Activated gamma-delta T cell (primary cell): ENCODE measurements around the gene MYO3B.
"Not testable (repeated sequence)": the region's sequence is repeated elsewhere in the genome, so short reads cannot be mapped to it uniquely, and the experiment has no call there.

ENCODE experiments used
- DNase-seq: peaks from one replicate; lab custom pipeline; 2025; lab: John Stamatoyannopoulos, UW

MYO3B gene

GRCh38 chr2:170339750-170340692 lies 162.1 kb downstream of the MYO3B start:
- no peak for DNase-seq

- no peak for DNase-seq
These were observed 162.7 kb downstream of the MYO3B start for GRCh38 chr2:170340693-170341068.

- DNase-seq: no peak
These were observed 164.0 kb downstream of the MYO3B start for GRCh38 chr2:170341684-170342623.

GRCh38 chr2:170344663-170345346 lies 166.9 kb downstream of the MYO3B start:
- no peak for DNase-seq

DNA sequence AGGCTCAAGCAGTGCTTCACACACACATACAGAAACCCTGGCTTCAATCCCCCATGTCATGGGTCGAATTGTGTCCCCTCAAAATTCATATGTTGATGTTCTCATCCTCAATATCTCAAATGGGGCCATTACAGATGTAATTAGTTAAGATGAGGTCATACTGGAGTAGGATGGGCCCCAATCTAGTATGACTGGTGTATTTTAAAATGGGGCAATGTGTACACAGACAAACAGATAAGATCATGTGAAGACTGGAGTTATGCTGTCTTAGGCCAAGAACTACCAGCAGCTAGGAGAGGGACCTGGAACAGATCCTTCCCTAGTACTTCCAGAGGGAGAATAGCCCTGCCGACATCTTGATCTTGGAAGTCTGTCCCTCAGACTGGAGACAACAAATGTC lies 167.7 kb downstream of the MYO3B start:
- no peak for DNase-seq

GRCh38 chr2:170349269-170349668 lies 171.3 kb downstream of the MYO3B start:
- not testable (repeated sequence) for DNase-seq

GRCh38 chr2:170350929-170351826 lies 173.2 kb downstream of the MYO3B start:
- no peak for DNase-seq

- DNase-seq: no peak
These were observed 175.8 kb downstream of the MYO3B start for GRCh38 chr2:170353723-170354122.

- DNase-seq: no peak
These were observed 176.4 kb downstream of the MYO3B start for GRCh38 chr2:170354388-170354787.

DNA sequence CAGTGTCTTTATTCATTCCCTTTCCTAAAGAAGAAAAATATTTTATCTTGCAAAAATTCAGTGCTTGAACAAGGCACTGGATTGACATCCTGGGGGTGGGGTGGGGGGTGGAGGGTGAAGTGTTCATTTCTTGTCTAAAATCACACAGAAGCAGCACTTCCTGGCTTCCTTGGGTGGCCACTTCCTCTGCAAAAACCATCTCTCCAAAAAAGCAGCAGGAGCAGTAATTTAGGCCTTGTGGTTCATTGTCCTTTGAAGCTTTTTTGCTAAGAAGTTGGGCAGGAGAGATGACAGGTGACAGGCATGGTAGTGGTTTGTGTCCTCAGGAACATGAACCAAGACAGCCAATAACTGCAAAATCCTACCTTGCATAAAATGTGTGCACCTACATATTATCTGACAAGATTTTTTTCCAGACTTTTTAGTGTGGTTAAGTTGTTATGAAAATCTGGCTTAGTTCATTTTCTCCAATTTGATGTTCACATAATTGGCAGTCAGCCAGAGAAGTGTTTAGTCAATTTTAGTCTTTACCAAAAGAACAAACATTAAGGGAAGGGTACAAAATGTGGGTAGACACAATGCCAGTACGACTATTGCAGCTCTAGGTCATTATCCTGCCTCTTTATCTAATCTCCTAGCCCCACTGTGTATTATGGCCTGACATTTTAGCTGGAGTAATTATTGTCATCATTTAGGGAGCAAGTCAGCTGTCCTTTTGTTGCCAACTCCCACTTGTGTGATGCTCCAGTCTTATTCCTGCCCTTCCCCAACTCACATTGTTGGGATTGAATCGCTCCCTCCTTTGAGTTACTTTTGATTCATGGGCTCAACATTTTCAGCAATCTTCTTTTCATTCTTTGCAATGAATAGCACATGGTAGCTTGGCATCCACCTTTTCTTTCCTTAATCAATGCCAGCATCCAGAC lies 177.2 kb downstream of the MYO3B start:
- DNase-seq: no peak

DNA sequence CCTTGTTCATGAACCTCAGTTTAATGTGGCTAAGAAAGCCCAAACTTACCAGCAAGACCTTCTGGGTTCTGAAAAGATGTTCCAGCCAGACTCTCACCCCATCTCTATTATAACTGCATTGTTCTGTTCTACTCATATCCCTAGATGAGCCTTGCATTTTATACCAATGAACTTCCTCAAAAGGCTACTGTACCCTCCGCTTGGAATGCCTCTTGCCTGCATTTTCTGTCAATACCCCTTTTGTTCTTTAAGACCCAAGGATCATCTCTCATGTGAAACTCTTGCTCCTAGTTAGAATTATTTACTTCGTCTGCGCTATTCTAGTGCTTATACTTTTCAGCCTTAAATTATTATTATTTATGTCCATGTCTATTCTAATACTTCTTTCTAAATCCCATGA lies 181.5 kb downstream of the MYO3B start:
- no peak for DNase-seq

GRCh38 chr2:170360546-170361089 lies 182.7 kb downstream of the MYO3B start:
- DNase-seq: no peak

DNA sequence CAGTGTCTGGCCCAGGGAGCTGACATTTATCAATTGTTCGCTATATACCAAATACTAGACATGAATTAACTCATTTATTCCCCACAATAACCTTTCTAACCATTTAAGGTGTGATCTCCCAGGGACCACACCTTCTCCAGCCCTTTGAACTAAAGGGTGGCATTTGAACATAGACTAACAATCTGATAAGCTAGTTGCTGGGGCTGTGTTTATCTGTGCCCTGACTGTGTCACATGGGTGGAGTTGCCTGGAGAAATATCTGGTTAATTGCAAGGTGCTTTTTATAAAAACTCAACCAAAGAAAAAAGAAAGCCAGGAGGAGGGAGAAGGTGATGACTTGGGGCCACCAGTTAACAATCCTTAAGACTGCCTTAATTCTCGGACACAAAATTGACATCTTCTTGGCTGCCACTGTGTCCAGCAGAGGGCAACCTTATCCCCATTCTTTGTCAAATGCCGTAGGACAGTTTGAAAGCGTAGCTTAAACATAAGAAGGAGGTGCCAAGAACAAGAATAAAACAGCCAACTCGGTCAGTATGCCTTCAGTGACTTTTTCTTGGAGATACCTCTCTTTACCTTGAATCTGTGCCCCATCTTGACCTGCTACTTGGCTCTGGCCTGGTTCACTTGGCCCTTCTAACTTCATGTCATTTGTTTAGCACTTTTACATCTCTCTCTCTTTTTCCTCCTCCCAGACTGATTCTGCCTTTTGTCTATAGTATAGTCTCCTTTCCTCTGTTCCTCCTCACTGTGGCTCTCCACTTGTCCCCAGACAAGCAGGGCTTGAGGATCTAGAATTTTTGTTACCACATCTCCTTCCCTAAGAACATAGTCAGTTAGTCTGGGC lies 183.4 kb downstream of the MYO3B start:
- no peak for DNase-seq

- DNase-seq: no peak
These were observed 184.4 kb downstream of the MYO3B start for GRCh38 chr2:170362313-170362870.

- no peak for DNase-seq
These were observed 185.1 kb downstream of the MYO3B start for GRCh38 chr2:170362871-170363631.

GRCh38 chr2:170365003-170365402 lies 187.1 kb downstream of the MYO3B start:
- no peak for DNase-seq

- no peak for DNase-seq
These were observed 187.7 kb downstream of the MYO3B start for GRCh38 chr2:170365686-170366085.

DNA sequence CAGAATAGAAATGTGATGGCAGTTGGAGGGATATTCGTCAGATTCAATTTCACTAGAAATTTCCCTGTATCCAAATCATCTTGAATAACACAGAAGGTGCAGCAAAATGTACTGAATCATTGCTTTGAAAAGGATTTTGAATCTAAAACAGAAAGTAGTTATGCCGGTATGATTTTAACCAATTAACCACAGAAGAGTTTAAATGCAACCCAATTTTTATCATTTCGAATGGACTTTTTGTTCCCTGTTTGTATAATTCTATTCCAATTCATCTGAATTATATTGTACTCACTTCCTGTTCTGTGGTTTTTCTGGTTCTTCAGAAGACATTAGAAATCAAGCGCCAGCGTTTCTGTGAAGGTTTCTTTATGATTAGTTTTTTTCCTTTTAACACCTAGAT lies 190.4 kb downstream of the MYO3B start:
- DNase-seq: no peak
